ENCODE data around the gene FOXS1. TPM values are rescaled to one million over a fixed set of nuclear protein-coding genes. Genes with fewer than 3 reads are reported as not detected.

Gene FOXS1
- total and polyA plus RNA-seq, 10 of the 15 experiments (the other 5 are each of a cell fraction or from before 2014, with no cell fraction given): not detected

DNA sequence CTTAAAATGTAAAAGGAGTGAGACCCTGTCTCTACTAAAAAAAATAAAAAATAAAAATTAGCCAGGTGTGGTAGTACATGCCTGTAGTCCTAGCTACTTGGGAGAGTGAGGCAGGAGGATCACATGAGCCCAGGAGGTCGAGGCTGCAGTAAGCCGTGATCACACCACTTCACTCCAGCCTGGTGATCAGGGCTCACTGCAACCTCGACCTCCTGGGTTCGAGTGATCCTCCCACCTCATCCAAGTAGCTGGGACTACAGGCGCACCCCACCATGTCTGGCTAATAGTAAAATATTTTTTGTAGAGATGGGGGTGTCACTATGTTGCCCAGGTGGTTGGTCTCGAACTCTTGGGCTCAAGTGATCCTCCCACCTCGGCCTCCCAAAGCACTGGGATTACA lies 8.1 kb upstream of the FOXS1 start:
- H3K27ac ChIP-seq (ENCODE audit: control insufficient read depth, insufficient read depth): no peak overlapping the region
- TF ChIP-seq SMAD1 (IDR thresholded peaks at IDR 0.05; ENCODE audit: low read depth, partially characterized antibody) (no peak), PRDM15 (CRISPR knock-in tag; IDR thresholded peaks at IDR 0.05) (no peak), TCF12 (IDR thresholded peaks at IDR 0.05; ENCODE audit: low read depth, low read length) (no peak), HDAC2 (IDR thresholded peaks at IDR 0.05) (no peak), SREBF1 (IDR thresholded peaks at IDR 0.05; ENCODE audit: low read length) (no peak), ATF3 (IDR thresholded peaks at IDR 0.05; ENCODE audit: borderline replicate concordance, extremely low read depth, low read depth, low read length) (no peak), ZNF24 (IDR thresholded peaks at IDR 0.05) (no peak), RB1 (IDR thresholded peaks at IDR 0.05; ENCODE audit: borderline replicate concordance) (no peak)
- peaks cover 2% of the 10 kb centered on the region for H3K4me1 ChIP-seq (ENCODE audit: control insufficient read depth, insufficient read depth, low read length)
- H4K20me1 ChIP-seq (ENCODE audit: control insufficient read depth, insufficient read depth): no peaks in the 10 kb centered on the region
- POLR2A ChIA-PET: interaction anchor here (0.6 to 3.0 kb wide), 3 partner anchors 99 to 161 kb away, joined by 3 to 10 read pairs (median 8); partner anchors contain the start of gene PDRG1
- H2AFZ ChIP-seq (ENCODE audit: control insufficient read depth, low read depth, low read length): no peak overlapping the region
- no peaks in the 10 kb centered on the region for H3K9me3 ChIP-seq (replicated peaks; ENCODE audit: control insufficient read depth, insufficient read depth, low read length)
- intact Hi-C loops (cut with micrococcal nuclease; ENCODE audit: unreplicated experiment): no loop called here
- BruUV-seq (replicated peaks): no TSS peak
- in situ Hi-C loops (cut with MboI): loop anchor here (10.0 kb wide), 1 partner anchor 241 kb away; no protein-coding TSS in a partner anchor
- no peak for FAIRE-seq
- no peak overlapping the region for H3K4me3 ChIP-seq
- no peaks in the 10 kb centered on the region; a peak in 1 of 4 replicates for H3K27me3 ChIP-seq (replicated peaks in 1 of 2; ENCODE audit: control insufficient read depth in 2 of 2, insufficient read depth in 2 of 2, low read length in 1 of 2)
- CTCF ChIA-PET: interaction anchor here (0.7 to 13.1 kb wide), 29 partner anchors 8 to 238 kb away, joined by 3 to 307 read pairs (median 8); partner anchors contain the start of gene PDRG1
- WGBS (ENCODE audit: insufficient coverage, insufficient replicate concordance, low lambda C conversion rate, missing lambda C conversion rate): 20% methylated on average over 7 of the region's 7 CpGs
- H3K36me3 ChIP-seq (ENCODE audit: control insufficient read depth in 2 of 2, insufficient read depth in 2 of 2, low read length in 1 of 2): no peaks in the 10 kb centered on the region
- RAD21 ChIA-PET (ENCODE audit: unreplicated experiment): interaction anchor here (0.6 to 7.6 kb wide), 16 partner anchors 8 to 238 kb away, joined by 3 to 248 read pairs (median 5); partner anchors contain the start of genes DUSP15, PDRG1 and TTLL9
- H3K4me2 ChIP-seq (ENCODE audit: control insufficient read depth, insufficient read depth): no peak overlapping the region
- no peak for DNase-seq (ENCODE audit: low read depth, low spot score)
- SMC1A ChIA-PET (ENCODE audit: uncharacterized antibody, unreplicated experiment): interaction anchor here (0.7 to 7.9 kb wide), 16 partner anchors 9 to 238 kb away, joined by 3 to 181 read pairs (median 7); partner anchors contain the start of gene PDRG1
- ATAC-seq: no peak
- H3K9ac ChIP-seq (ENCODE audit: control insufficient read depth, insufficient read depth, low read length): no peak overlapping the region
- H3K79me2 ChIP-seq (ENCODE audit: control insufficient read depth, insufficient read depth, low read length): no peaks in the 10 kb centered on the region

All from GM12878 (cell line).